ENCODE measurements around the gene MSRB3.
"Not testable (repeated sequence)": the region's sequence is repeated elsewhere in the genome, so short reads cannot be mapped to it uniquely, and the experiment has no call there.

Gene MSRB3

DNA sequence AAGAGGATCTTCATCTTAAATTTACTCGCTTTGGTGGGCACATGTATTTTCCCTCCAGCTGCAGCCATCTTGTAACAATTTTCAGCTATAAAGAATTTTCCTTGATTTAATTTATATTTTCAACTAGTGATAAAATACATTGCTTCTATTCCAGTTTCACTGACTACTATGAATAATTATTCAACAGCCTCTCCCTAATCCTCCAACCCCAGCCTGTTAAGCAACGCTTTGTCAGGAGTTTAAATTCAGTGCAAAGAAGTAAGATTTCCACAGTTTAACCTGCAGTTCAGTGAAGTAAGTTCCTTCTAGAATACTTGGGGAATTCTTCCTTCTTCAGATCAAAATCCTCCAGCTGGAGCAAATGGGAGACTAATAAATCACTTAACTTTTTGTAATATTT, 180.2 kb downstream of the MSRB3 start:
- DNase-seq (ENCODE audit: low spot score) = no peak

- DNase-seq (ENCODE audit: low spot score) = no peak
Observed at GRCh38 chr12:65459545-65459944, 181.1 kb downstream of the MSRB3 start.

DNA sequence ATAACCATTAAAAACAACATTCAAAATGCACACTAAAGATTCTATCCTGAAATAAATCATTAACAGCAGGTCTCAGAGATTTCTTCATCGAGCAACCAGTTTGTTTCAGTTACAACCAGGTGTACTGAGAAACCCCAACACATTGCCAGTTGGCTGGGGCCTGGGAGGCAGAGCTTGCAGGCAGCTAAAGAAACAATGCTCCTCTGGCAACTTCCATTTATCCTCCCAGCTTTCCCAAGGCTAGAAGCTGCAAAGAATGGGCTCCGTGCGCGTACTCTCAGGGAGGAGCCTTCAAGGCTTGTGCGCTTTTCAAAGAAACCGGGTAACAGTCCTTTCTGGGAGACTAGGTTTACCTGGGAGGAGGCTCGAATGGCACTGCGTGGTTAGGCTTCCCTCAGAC, 181.6 kb downstream of the MSRB3 start:
- no peak for DNase-seq (ENCODE audit: low spot score)

DNA sequence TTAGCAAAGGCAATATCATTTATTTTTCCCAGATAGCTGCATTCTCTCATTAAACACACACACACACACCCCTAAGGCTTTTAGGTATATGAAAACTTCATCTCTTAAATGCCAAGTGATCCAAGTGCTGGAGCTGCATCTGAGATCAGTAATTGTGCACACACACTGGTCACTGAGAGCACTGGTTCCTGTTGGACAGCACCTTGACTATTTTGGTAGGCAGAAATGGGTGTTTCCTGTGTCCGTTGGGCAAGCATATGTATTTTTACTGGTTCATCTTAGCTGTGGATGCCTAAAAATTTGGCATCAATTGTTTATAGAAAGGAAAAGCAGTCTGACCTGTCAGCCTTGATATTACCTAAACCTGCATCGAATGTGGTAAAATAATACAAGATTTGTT, 182.5 kb downstream of the MSRB3 start:
- DNase-seq (ENCODE audit: low spot score) = no peak

DNA sequence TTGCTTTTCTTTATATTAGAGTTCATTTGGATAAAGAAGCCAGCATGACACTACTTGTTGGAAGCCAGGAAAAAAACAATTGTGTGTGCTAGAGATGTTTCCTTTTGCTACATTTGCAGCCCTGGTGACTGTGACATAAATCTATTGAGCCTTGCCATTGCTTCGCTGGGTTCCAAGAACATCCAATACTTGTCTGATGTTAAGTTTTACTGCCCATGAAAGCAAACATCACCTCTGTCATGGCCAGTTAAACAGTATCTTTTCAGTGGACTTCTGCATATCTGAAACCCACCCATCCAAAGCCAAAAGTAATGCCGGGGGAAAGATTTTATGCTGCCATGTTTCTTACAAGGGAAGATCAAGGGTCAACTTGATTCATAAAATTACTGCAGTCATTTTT, 184.0 kb downstream of the MSRB3 start:
- no peak for DNase-seq (ENCODE audit: low spot score)

- no peak for DNase-seq (ENCODE audit: low spot score)
Observed at GRCh38 chr12:65463082-65463481, 184.6 kb downstream of the MSRB3 start.

- no peak for DNase-seq (ENCODE audit: low spot score)
Observed at GRCh38 chr12:65463611-65464010, 185.1 kb downstream of the MSRB3 start.

DNA sequence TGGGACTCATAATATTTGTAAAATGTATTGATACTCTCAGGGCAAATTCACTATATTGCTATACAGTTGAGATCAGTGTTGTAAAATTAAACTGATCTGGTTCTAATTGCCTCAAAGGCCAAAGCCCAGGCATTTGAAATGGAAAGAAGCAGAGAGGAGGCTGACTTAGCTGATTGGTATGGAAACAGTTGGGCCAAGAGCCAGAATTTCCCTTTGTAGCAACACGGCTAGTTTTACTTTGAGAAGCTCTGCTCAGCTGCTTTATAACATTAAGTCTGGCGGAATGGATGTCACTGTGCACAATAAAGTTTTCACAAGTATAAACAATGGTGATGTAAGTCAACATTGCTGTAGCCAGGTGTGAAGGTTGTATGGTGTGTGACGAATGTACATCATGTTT, 186.4 kb downstream of the MSRB3 start:
- DNase-seq (ENCODE audit: low spot score) = no peak

DNA sequence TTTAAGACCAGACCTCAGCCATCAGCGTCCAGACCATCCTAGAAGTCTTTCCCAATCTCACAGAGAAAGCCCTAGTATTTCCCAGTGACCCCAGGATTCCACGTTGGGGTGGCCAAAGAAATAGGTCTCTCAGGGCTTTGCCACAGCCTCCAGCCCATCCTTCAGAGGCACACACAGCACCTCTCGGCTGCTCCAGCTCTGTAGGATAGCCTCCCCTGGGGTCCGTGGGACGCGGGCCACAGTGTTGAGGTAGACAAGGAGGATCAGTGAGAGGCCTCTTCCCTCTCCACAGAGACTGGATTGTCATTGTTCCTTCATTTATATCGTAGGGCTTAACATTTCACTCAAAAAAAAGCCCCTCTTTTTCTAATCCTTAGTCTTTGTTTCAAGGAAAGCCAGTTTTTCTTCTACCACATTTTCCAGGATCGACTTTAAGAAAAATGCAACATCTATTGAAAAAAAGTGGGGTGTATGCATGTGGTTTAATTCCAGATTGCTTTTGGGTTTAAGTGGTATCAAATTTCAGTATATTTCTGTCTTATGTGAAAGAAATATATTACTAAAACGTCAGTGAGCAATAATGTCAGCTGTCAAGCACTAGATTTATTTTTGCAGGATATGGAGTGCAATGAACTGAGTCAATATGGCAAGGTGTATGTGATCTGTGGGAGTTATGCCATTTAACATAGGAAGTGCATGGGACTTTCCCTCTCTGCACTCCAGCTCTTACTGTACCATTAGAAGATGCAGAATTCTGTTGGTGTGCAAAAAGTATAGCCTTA, 187.5 kb downstream of the MSRB3 start:
- DNase-seq (ENCODE audit: low spot score) = no peak

DNA sequence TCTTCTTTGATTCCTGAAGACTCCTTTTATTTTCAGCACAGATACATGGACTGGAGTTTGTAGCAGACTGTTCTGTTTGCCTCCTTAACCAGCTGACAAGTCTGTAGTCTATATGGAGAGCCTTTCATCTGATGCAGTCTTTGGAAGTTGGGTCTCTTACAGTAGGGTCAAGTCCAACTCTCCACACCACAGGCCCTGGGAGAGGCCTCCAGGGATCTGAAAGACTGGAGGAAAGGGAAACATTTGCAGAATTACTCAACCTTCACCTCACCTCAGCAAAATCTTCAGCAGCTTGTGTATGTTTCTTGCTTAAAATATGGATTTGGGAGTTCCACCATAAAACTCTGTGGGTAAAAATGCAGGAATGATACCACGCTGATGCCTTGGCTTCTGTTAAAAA, 188.4 kb downstream of the MSRB3 start:
- DNase-seq (ENCODE audit: low spot score) = no peak

DNA sequence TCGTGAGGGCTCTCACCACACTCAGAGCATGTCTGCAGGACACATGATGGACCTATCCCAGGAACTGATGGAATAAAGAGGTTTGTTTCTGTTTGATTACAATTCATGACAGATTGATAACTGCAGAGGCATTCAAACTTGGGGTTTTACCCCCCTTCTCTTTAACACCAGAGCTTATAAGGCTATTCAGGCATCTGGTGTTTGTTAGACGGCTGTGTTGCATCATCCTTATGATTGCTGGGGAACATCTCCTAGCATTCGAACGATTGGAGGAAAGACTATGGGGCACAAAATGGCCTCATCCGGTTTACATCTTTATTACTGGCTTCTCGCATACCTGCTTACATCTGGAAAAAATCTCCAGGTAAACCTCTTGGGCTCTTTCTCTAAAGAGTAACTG, 191.8 kb downstream of the MSRB3 start:
- DNase-seq (ENCODE audit: low spot score) = no peak

- no peak for DNase-seq (ENCODE audit: low spot score)
Observed at GRCh38 chr12:65472079-65472478, 193.6 kb downstream of the MSRB3 start.

DNA sequence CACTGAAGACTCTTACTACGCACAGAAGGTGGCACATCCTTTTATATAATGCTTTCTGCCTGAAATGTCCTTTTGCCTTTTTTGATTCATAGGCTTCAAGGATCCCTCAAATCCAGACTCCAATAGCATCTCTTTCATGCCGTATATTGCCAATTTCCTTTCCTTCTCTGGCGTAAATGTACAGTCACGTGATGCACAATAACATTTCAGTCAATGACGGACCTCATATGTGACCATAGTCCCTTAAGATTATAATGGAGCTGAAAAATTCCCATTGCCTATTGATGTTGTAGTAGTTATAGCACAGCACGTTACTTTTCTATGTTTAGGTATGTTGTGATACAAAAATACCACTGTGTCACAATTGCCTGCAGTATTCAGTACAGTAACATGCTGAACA, 196.3 kb downstream of the MSRB3 start:
- DNase-seq (ENCODE audit: low spot score) = no peak

DNA sequence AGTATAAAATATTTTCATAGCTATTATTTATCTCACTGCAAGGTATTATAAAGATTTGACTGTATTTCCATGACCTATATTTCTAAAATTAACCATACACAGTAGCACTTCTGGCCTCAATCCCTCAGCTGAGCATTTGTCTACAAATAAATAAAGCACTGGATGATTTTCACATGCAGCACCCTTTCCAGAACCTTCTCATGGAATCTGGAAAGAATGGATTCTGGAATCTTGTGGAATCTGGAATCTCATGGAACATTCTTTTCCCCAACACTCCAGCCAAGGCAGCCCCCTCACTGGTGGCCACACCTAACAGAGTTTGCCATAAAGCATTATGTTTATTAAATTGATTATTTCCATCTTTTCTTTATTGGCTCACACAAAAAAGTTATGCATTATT, 199.2 kb downstream of the MSRB3 start:
- no peak for DNase-seq (ENCODE audit: low spot score)

DNA sequence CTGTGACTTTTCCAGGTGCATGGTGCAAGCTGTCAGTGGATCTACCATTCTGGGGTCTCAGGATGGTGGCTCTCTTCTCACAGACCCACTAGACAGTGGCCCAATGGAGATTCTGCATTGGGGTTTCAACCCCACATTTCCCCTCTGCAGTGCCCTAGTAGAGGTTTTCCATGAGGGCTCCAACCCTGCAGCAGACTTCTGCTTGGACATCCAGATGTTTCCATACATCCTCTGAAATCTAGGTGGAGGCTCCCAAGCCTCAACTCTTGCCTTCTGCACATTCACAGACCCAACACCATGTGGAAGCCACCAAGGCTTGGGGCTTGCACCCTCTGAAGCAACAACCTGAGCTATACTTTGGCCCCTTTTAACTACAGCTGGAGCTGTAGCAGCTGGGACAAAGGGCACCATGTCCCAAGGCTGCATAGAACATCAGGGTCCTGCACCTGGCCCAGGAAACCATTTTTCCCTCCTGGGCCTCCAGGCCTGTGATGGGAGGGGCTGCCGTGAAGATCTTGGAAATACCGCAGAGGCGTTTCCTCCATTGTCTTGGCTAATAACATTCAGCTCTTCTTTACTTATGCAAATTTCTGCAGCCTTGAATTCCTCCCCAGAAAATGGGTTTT, 205.5 kb downstream of the MSRB3 start:
- not testable (repeated sequence) for DNase-seq (ENCODE audit: low spot score)

DNA sequence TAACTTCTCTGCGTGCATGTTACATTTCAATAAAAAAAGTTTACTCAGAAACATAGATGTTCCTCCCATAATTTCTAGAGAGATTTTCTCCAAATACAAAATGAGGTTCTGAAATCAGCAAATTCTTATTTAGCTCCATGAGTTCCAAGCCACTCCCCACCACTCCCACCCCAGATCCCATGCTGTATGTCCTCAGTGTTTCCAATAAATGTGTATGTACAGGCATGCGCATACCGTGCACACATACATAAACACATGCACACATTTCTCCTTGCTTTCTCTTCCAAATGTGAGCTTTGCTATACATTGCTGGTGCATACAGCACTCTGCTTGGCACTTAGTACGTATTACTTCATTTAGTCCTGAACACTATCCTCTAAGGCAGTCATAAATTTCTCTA, 209.7 kb downstream of the MSRB3 start:
- DNase-seq (ENCODE audit: low spot score) = no peak

- no peak for DNase-seq (ENCODE audit: low spot score)
Observed at GRCh38 chr12:65490250-65490649, 211.8 kb downstream of the MSRB3 start.

DNA sequence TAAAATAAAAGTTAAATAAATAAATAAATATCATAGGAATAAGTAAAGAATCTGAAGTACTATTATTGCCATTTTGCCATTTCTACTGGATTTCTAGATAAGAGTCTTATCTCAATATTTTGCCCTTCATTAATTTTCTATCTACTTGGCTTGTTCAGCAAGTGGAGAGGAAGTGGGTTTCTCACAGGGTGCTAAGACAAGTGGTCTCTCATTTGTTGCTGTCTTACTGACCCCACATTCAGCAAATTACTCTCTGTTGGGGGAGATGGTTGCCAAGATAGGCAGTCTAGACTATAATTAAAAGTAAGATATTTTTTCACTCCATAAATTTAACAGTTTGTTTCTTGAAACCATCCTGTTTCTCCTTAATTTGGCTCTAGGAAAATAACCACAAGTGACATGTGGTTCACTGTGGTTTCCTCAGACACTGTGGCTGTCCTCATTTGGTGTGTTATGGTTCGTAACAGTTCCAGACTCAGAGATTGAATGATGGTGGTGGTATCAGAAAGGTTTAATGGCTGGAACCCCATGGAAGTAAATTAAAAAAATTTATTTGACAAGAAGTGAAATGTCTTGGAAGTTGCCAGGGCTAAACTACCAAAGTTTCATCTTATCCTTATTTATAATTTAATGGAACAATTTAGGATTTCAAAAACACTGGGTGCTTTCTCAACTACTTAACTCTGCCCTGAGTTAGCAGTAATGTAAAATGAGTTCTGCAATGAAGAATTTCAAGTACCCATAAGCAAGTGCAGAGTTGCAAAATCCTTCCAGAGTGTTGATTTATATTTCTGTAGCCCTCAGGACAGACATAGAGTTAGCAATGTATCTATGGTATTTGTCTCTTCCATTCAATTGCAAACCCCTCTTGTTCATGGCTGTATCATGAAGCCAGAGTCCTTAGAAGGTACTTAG, 214.8 kb downstream of the MSRB3 start:
- no peak for DNase-seq (ENCODE audit: low spot score)

DNA sequence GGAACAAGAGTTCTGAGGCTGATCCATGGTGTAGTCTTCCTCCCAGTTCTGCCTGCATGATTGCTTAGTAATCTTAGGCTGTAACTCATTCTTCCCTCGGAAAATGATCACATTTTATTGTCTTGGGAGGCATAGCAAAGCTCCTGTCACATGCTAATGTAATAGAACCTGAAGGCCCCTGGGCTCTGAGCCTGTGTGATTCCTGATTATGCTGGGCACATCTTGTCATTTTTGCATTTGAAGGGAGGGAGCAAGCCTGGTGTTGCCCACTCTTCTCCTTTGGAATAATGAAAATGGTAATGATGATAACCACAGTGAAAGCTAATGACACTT, 215.4 kb downstream of the MSRB3 start:
- no peak for DNase-seq (ENCODE audit: low spot score)

DNA sequence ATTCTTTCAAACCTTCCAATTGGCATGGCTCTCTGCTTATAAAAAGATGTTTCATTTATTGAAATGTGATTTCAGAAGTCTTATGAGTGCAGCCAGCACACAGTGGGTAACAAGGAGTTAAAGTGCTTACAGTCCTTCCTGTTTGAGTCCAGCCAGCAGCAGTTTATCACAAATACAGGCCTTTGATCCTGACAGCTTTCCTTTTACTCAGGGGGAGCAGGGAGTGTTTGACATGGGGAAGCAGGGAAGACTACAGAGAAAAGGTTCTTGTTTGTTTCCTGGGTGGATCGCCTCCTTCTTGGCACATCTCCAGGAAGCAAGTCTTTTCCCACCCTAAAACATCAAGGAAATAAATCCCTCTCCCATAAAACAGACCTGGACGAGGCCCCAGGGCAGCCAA, 216.1 kb downstream of the MSRB3 start:
- no peak for DNase-seq (ENCODE audit: low spot score)

DNA sequence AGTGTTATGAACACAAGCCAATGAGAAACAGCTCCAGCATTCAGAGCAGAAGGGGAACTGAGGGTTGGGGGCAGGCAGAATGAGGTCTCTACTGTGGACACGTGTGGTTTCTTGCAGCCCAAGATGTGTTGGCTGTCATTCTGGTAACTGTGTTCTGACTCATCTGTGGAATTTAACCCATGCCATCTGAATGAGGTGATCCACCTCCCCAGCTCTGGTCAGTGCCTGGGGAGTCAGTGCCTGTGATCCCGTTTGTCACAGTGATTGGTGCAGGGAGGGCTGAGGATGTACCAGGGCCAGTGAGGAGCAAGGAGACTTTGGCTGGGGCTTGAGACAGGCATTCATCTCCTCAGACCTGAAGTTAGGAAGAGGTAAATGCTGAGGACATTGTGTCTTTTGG, 216.8 kb downstream of the MSRB3 start:
- no peak for DNase-seq (ENCODE audit: low spot score)

DNA sequence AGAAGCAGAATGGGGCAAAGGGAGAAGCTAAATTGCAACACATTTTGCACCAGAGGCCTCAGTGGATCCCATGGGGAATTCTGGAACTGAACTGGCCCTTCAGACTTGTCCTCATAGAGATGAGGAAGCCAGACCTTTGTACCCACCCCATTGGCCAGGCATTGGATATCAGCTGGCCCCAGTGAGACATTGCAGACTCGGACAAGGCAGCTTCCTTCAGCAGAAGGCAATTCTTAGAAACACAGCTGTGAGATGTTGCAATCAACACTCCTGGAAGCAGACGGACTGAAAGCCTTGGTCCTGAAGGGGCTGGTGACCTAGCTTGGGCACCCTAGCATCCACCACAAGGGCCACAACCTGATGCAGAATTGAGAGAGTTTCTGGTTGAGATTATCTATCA, 218.1 kb downstream of the MSRB3 start:
- DNase-seq (ENCODE audit: low spot score) = no peak

DNA sequence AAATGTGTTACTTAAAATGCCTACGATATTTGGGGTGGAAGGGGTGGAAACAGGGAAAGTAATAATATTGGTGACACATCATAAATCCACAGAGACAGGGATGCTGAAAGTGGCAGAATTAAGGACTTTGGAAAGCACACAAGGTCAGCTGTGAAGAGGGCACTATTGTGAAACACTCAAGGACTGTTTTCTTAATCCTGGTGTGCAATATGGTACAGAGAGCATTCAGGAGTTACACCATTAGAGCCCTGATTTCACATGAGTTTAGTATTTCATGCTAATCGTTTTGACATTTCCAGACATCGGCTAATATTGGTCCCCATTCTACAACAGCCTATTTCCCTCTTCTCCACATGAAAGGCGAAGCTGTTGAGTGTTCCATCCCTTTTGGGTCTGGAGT, 219.2 kb downstream of the MSRB3 start:
- DNase-seq (ENCODE audit: low spot score) = no peak
